Measurements from ENCODE around the gene PAK5.
A peak's percentile ranks its signal among the peaks of the same experiment; 100 is the strongest.

The PAK5 gene

GRCh38 chr20:9668381-9668780 is 170.5 kb downstream of the PAK5 start:
- Histone ChIP-seq H3K9me2 (replicated peaks; ENCODE audit: insufficient read depth, low read length) (no peaks in the 10 kb centered on the region), H4K20me1 (ENCODE audit: insufficient read depth, low read length) (no peaks in the 10 kb centered on the region), H3K4me2 (ENCODE audit: low read depth, low read length) (no peak overlapping the region), H3K9me3 (replicated peaks; ENCODE audit: insufficient read depth, low read length) (no peaks in the 10 kb centered on the region), H3K36me3 (replicated peaks; ENCODE audit: insufficient read depth, low read length) (no peaks in the 10 kb centered on the region), H2AFZ (ENCODE audit: low read length) (no peak overlapping the region), H3K4me1 (ENCODE audit: low read length) (no peaks in the 10 kb centered on the region), H3K27ac (ENCODE audit: low read length) (no peak overlapping the region), H3F3A (ENCODE audit: insufficient read depth, low read length) (no peaks in the 10 kb centered on the region), H3K9ac (ENCODE audit: low read length) (no peak overlapping the region), H3K79me2 (ENCODE audit: low read length) (no peaks in the 10 kb centered on the region), H3K4me3 (ENCODE audit: low read length) (no peak overlapping the region), H3K27me3 (replicated peaks; ENCODE audit: insufficient read depth, low read length) (no peaks in the 10 kb centered on the region)
- no peak for DNase-seq
- TF ChIP-seq EZH2phosphoT487 (IDR thresholded peaks at IDR 0.05; ENCODE audit: low read length) (no peak), EZH2 (optimal IDR thresholded peaks at IDR 0.05; ENCODE audit: low read depth, low read length) (no peak)
- TF ChIP-seq, protein P1, sequence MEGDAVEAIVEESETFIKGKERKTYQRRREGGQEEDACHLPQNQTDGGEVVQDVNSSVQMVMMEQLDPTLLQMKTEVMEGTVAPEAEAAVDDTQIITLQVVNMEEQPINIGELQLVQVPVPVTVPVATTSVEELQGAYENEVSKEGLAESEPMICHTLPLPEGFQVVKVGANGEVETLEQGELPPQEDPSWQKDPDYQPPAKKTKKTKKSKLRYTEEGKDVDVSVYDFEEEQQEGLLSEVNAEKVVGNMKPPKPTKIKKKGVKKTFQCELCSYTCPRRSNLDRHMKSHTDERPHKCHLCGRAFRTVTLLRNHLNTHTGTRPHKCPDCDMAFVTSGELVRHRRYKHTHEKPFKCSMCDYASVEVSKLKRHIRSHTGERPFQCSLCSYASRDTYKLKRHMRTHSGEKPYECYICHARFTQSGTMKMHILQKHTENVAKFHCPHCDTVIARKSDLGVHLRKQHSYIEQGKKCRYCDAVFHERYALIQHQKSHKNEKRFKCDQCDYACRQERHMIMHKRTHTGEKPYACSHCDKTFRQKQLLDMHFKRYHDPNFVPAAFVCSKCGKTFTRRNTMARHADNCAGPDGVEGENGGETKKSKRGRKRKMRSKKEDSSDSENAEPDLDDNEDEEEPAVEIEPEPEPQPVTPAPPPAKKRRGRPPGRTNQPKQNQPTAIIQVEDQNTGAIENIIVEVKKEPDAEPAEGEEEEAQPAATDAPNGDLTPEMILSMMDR (IDR thresholded peaks at IDR 0.05; ENCODE audit: low read length), result no peak

- Histone ChIP-seq H4K20me1 (ENCODE audit: insufficient read depth, low read length) (no peaks in the 10 kb centered on the region), H3K27me3 (replicated peaks; ENCODE audit: insufficient read depth, low read length) (no peaks in the 10 kb centered on the region), H3K4me3 (ENCODE audit: low read length) (no peak overlapping the region), H2AFZ (ENCODE audit: low read length) (no peak overlapping the region), H3K36me3 (replicated peaks; ENCODE audit: insufficient read depth, low read length) (no peaks in the 10 kb centered on the region), H3K79me2 (ENCODE audit: low read length) (no peaks in the 10 kb centered on the region), H3K27ac (ENCODE audit: low read length) (no peak overlapping the region), H3K4me2 (ENCODE audit: low read depth, low read length) (no peak overlapping the region), H3K9me3 (replicated peaks; ENCODE audit: insufficient read depth, low read length) (no peaks in the 10 kb centered on the region), H3K9me2 (replicated peaks; ENCODE audit: insufficient read depth, low read length) (no peaks in the 10 kb centered on the region; the same call in 1 of the 2 replicates), H3K9ac (ENCODE audit: low read length) (no peak overlapping the region), H3K4me1 (ENCODE audit: low read length) (no peaks in the 10 kb centered on the region), H3F3A (ENCODE audit: insufficient read depth, low read length) (no peaks in the 10 kb centered on the region)
- TF ChIP-seq EZH2 (optimal IDR thresholded peaks at IDR 0.05; ENCODE audit: low read depth, low read length), result no peak
- TF ChIP-seq, protein P1 (IDR thresholded peaks at IDR 0.05; ENCODE audit: low read length), result no peak
- TF ChIP-seq EZH2phosphoT487 (IDR thresholded peaks at IDR 0.05; ENCODE audit: low read length), result no peak
- DNase-seq, result no peak
These were observed 175.5 kb downstream of the PAK5 start for GRCh38 chr20:9663423-9663822.

DNA sequence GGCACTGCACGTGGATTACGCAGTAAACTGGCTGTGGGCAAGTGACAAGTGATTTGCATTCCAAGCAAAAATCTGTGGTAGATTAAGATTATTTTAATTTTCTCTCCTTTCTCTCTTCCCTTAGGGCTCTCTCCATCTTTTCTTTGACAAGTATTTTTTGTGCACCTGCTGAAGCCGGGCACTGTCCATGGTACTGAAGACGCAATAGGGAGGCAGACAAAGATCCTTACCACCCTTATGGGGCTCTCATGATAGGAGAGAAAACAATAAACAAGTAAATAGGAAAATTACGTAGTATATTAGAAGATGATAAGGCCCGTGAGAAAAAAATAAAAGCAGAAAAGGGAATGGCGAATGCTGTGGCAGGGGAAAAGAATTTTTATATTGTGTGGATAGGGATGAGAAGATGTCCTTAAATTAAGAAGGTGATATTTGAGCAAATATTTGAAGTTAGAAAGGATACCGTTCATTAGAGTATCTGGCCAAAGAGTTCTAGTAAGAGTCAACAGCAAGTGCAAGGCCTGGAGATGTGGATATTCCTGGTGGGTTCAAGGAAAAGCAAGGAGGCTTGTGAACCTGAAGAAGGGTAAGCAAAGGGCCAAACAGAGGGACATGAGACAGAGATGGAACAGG is 178.5 kb downstream of the PAK5 start:
- no peaks in the 10 kb centered on the region for H3K4me1 ChIP-seq (ENCODE audit: low read length)
- no peaks in the 10 kb centered on the region; the same call in 1 of the 2 replicates for H3K9me2 ChIP-seq (replicated peaks; ENCODE audit: insufficient read depth, low read length)
- H3K9me3 ChIP-seq (replicated peaks; ENCODE audit: insufficient read depth, low read length), result no peaks in the 10 kb centered on the region
- no peaks in the 10 kb centered on the region for H3K27me3 ChIP-seq (replicated peaks; ENCODE audit: insufficient read depth, low read length)
- no peaks in the 10 kb centered on the region for H4K20me1 ChIP-seq (ENCODE audit: insufficient read depth, low read length)
- H3F3A ChIP-seq (ENCODE audit: insufficient read depth, low read length), result no peaks in the 10 kb centered on the region
- TF ChIP-seq EZH2phosphoT487 (IDR thresholded peaks at IDR 0.05; ENCODE audit: low read length), result no peak
- TF ChIP-seq EZH2 (optimal IDR thresholded peaks at IDR 0.05; ENCODE audit: low read depth, low read length), result no peak
- TF ChIP-seq, protein P1 (IDR thresholded peaks at IDR 0.05; ENCODE audit: low read length), result no peak
- no peaks in the 10 kb centered on the region for H3K79me2 ChIP-seq (ENCODE audit: low read length)
- H3K27ac ChIP-seq (ENCODE audit: low read length), result no peak overlapping the region
- no peak overlapping the region for H3K4me3 ChIP-seq (ENCODE audit: low read length)
- no peaks in the 10 kb centered on the region for H3K36me3 ChIP-seq (replicated peaks; ENCODE audit: insufficient read depth, low read length)
- H2AFZ ChIP-seq (ENCODE audit: low read length), result no peak overlapping the region
- H3K9ac ChIP-seq (ENCODE audit: low read length), result no peak overlapping the region
- no peak overlapping the region for H3K4me2 ChIP-seq (ENCODE audit: low read depth, low read length)
- peak; percentile 38 for DNase-seq
